ENCODE results near the gene TNFRSF4. TPM values are rescaled to one million over a fixed set of nuclear protein-coding genes. Genes with fewer than 3 reads are reported as not detected.

The TNFRSF4 gene
- polyA plus RNA-seq, 2 of the 4 experiments (the other 2 are of a cell fraction): not detected

- TF ChIP-seq CTCF (IDR thresholded peaks at IDR 0.05) (no peak), SREBF2 (IDR thresholded peaks at IDR 0.05) (no peak), HMGXB4 (CRISPR knock-in tag; IDR thresholded peaks at IDR 0.05; ENCODE audit: borderline replicate concordance) (no peak)
Measured at GRCh38 chr1:1243807-1244191, 29.8 kb upstream of the TNFRSF4 start (continued).

GRCh38 chr1:1243266-1243660 is 29.3 kb upstream of the TNFRSF4 start:
- Histone ChIP-seq H3K4me3 (no peak overlapping the region), H3K4me2 (no peak overlapping the region), H3K27ac (no peak overlapping the region), H3K4me1 (peaks cover 21% of the 10 kb centered on the region; the same call in 2 of the 3 replicates), H3K9me3 (no peaks in the 10 kb centered on the region)
- CTCF ChIA-PET: interaction anchor here (1.4 to 2.2 kb wide), 2 partner anchors 49 to 62 kb away, joined by 3 to 7 read pairs; no protein-coding TSS in a partner anchor
- DNase-seq (ENCODE audit: low read depth in 1 of 2, low spot score in 1 of 2) (no peak), ATAC-seq (no peak), FAIRE-seq (no peak)
- POLR2A ChIA-PET: no interaction called here
- no peak for TF ChIP-seq ESRRA (IDR thresholded peaks at IDR 0.05; ENCODE audit: borderline replicate concordance, low read length)
- no peak for TF ChIP-seq SREBF2 (IDR thresholded peaks at IDR 0.05)
- TF ChIP-seq POLR2A (IDR thresholded peaks at IDR 0.05; ENCODE audit: low read length): no peak
- no peak for TF ChIP-seq RARB (CRISPR knock-in tag; IDR thresholded peaks at IDR 0.05)
- no peak for TF ChIP-seq MAZ (IDR thresholded peaks at IDR 0.05; ENCODE audit: borderline replicate concordance, low read depth, low read length)
- no peak for TF ChIP-seq BHLHE40 (IDR thresholded peaks at IDR 0.05; ENCODE audit: low read depth, low read length)
- no peak for TF ChIP-seq CHD4 (IDR thresholded peaks at IDR 0.05; ENCODE audit: borderline replicate concordance)
- TF ChIP-seq HOXB13 (CRISPR knock-in tag; IDR thresholded peaks at IDR 0.05; ENCODE audit: low read depth): no peak
- no peak for TF ChIP-seq PHF8 (IDR thresholded peaks at IDR 0.05; ENCODE audit: borderline replicate concordance, low read depth)
- TF ChIP-seq HMGXB4 (CRISPR knock-in tag; IDR thresholded peaks at IDR 0.05; ENCODE audit: borderline replicate concordance): no peak
- no peak for TF ChIP-seq REST (IDR thresholded peaks at IDR 0.05)
- no peak for TF ChIP-seq CEBPB (IDR thresholded peaks at IDR 0.05)
- no peak for TF ChIP-seq CHD2 (IDR thresholded peaks at IDR 0.05; ENCODE audit: low read length, partially characterized antibody)
- no peak for TF ChIP-seq CBX8 (IDR thresholded peaks at IDR 0.05)
- TF ChIP-seq HEYL (CRISPR knock-in tag; IDR thresholded peaks at IDR 0.05): no peak
- WGBS (ENCODE audit: missing lambda C conversion rate): 91% methylated on average over 11 of the region's 23 CpGs

Measured in A549 (cell line).